ENCODE results near the gene PLCL2. TPM values are rescaled to one million over a fixed set of nuclear protein-coding genes. Genes with fewer than 3 reads are reported as not detected.

PLCL2 gene
- total RNA-seq, 2 donors from 2014 or later: 17.8 to 20.5 TPM

- peak in 1 of 2 donors; percentile 38 for ATAC-seq
- Mint-ChIP-seq H3K27ac (peak overlapping the region in 1 of 2 donors; percentile 46), H3K36me3 (peaks cover 0 to 21% of the 10 kb centered on the region in 2 donors), H3K9me3 (peaks cover 0 to 4% of the 10 kb centered on the region in 2 donors)
- DNase-seq (ENCODE audit: low spot score in 2 of 2): no peak
Observed at GRCh38 chr3:16900779-16901440, 16.2 kb downstream of the PLCL2 start.

DNA sequence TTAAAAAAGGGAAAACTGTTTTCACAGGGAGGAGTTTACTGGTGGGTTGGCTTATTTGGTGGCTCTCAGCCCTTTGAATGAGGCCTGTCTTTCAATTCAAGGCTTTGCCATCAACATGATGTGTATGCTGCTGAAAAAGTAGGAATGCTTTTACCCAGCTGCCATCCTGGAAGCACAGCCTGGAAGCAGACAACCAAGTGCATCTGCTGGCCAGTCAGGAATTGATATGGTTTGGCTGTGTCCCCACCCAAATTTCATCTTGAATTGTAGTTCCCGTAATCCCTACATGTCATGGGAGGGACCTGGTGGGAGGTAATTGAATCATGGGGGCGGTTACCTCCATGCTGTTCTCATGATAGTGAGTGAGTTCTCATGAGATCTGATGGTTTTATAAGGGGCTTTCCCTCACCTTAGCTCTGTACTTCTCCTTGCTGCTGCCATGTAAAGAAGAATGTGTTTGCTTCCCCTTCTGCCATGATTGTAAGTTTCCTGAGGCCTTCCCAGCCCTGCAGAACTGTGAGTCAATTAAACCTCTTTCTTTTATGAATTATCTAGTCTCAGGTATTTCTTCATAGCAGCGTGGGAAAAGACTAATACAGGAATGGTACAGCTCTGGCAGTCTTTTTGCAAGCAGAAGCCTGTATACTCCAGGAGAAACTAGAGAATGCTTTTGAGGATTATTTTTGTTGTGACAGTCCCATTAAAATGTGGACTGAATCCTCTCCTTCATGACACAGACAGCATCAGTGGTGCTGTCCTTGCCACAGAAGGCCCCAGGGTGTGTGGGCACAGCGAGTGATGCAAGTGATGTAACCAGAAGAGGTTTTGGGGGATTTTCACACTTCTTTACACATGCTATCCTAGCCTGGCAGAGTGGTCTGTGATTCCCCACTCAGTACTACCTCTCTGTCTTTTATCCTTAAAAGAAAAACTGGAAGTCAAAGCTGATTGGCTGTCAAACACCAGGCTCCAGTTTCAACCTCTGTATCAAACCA is 20.0 kb downstream of the PLCL2 start:
- no peak for DNase-seq (ENCODE audit: low spot score in 2 of 2)
- Mint-ChIP-seq H3K27ac (peak overlapping the region; percentile 48 to 91), H3K36me3 (peaks cover 0 to 12% of the 10 kb centered on the region in 2 donors), H3K9me3 (peaks cover 0 to 4% of the 10 kb centered on the region in 2 donors)
- peak; percentile 44 to 74 for ATAC-seq

DNA sequence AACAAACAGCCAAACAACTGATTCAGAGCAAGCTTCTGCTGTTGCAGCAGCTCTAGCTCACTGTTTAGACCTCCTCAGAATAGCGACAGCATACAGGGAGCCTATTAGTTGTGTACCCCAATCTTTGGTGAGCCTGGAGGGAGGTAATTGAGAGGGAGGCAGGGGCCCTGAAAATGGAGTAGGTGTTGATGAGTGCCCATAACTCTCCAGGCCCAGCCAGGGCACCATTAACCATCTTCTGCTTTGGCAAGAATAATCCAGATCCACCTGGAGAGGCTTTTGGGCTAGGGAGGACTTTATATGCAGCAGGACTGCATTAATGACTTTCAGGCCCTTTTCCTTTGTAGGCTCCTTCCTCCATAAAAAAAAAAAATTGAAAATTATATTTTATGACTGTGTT is 20.9 kb downstream of the PLCL2 start:
- Mint-ChIP-seq H3K27ac (no peak overlapping the region), H3K36me3 (peaks cover 0 to 12% of the 10 kb centered on the region in 2 donors), H3K9me3 (peaks cover 0 to 4% of the 10 kb centered on the region in 2 donors)
- no peak for DNase-seq (ENCODE audit: low spot score in 2 of 2)
- ATAC-seq: no peak

- Mint-ChIP-seq H3K27ac (peak overlapping the region in 1 of 2 donors; percentile 47), H3K9me3 (peaks cover 0 to 4% of the 10 kb centered on the region in 2 donors), H3K36me3 (peaks cover 0 to 12% of the 10 kb centered on the region in 2 donors)
- ATAC-seq (no peak), DNase-seq (ENCODE audit: low spot score in 2 of 2) (no peak)
Observed at GRCh38 chr3:16906682-16907081, 21.9 kb downstream of the PLCL2 start.

GRCh38 chr3:16907243-16907642 is 22.5 kb downstream of the PLCL2 start:
- ATAC-seq (peak; percentile 62 to 65), DNase-seq (ENCODE audit: low spot score in 2 of 2) (no peak)
- H3K27ac Mint-ChIP-seq: peak overlapping the region in 1 of 2 donors; percentile 47
- H3K9me3 Mint-ChIP-seq: peaks cover 0 to 4% of the 10 kb centered on the region in 2 donors
- H3K36me3 Mint-ChIP-seq: peaks cover 0 to 12% of the 10 kb centered on the region in 2 donors

DNA sequence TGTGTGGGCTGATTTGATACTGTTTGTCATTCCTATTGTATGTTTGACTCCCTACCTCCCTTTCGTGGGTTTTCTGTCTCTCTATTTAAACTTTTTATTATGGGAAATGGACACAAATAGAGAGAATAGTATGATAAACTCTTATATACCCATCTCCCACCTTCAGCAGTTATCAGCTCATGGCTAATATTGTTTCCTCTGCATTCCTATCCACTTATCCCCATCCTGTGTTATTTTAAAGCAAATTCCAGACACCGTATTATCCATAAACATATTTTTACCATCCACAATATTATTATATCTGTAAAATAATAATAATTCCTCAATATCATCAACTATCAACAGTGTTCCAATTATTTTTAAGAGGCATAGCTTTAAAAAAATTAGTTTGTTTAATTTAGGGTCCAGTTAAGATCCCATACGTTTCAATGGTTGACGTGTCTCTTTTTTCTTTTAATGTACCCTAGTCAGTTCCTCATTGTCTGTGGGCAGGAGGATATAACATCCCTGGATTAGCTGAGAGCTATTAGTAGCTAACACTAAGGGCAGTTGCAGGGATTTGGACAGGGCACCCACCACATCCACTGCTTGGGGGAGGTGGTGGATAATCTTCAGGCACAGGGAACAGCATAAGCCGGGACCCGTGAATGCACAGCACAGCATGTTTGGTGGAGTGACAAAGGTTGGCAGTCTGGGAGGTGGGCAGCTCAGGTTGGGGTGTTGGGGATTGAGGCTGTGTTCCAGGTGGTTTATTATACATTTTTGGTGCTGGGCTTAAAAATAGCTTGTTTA is 23.5 kb downstream of the PLCL2 start:
- ATAC-seq (no peak), DNase-seq (ENCODE audit: low spot score in 2 of 2) (no peak)
- Mint-ChIP-seq H3K36me3 (peaks cover 0 to 12% of the 10 kb centered on the region in 2 donors), H3K9me3 (peaks cover 0 to 4% of the 10 kb centered on the region in 2 donors), H3K27ac (no peak overlapping the region)

- H3K36me3 Mint-ChIP-seq: peaks cover 0 to 11% of the 10 kb centered on the region in 2 donors
- DNase-seq (ENCODE audit: low spot score in 2 of 2) (no peak), ATAC-seq (no peak)
- H3K27ac Mint-ChIP-seq: no peak overlapping the region
- peaks cover 0 to 4% of the 10 kb centered on the region in 2 donors for H3K9me3 Mint-ChIP-seq
Observed at GRCh38 chr3:16908896-16909295, 24.1 kb downstream of the PLCL2 start.

- H3K9me3 Mint-ChIP-seq: no peaks in the 10 kb centered on the region
- peaks cover 0 to 2% of the 10 kb centered on the region in 2 donors for H3K36me3 Mint-ChIP-seq
- DNase-seq (ENCODE audit: low spot score in 2 of 2) (no peak), ATAC-seq (no peak)
- H3K27ac Mint-ChIP-seq: no peak overlapping the region
Observed at GRCh38 chr3:16909802-16910201, 25.0 kb downstream of the PLCL2 start.

DNA sequence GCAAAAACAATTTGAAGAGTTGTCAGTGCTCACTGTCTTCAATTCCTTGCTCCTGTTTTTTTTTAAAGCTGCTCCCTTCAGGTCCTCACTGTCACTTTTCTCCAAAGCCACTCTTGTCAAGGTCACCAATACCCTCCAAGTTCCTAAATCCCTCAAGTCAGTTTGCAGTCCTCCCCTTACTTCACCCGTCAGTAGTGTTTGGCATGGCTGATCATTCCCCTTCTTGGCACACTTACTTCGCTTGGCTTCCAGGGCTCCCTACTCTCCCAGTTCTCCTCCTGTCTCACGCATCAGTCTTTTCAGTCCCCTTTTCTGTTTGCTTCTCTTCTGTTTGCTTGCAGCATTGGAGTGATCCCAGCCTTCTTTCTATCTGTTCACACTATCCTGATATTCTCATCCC is 25.5 kb downstream of the PLCL2 start:
- Mint-ChIP-seq H3K36me3 (no peaks in the 10 kb centered on the region), H3K27ac (no peak overlapping the region), H3K9me3 (no peaks in the 10 kb centered on the region)
- ATAC-seq (no peak), DNase-seq (ENCODE audit: low spot score in 2 of 2) (no peak)

DNA sequence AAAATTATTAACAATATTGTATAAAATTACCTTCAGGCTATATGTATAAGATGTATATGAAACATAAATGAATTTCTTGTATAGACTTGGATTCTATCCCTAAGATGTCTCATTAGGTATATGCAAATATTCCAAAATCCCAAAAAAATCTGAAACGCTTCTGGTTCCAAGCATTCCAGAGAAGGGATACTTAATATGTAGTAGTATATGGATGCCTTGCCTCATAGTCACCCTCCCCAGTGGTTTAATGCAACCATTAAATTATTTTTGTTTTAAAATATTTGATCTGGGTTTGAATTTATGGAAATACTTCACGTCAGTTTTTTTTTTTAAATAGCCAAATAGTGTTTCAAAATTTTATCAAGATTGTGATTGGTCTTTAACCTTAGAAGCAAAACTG is 27.2 kb downstream of the PLCL2 start:
- no peaks in the 10 kb centered on the region for H3K36me3 Mint-ChIP-seq
- no peaks in the 10 kb centered on the region for H3K9me3 Mint-ChIP-seq
- H3K27ac Mint-ChIP-seq: no peak overlapping the region
- ATAC-seq (no peak), DNase-seq (ENCODE audit: low spot score in 2 of 2) (no peak)

- Mint-ChIP-seq H3K36me3 (no peaks in the 10 kb centered on the region), H3K9me3 (no peaks in the 10 kb centered on the region), H3K27ac (peak overlapping the region in 1 of 2 donors; percentile 75)
- peak; percentile 62 to 79 for ATAC-seq
- no peak for DNase-seq (ENCODE audit: low spot score in 2 of 2)
Observed at GRCh38 chr3:16912400-16913263, 27.9 kb downstream of the PLCL2 start.

DNA sequence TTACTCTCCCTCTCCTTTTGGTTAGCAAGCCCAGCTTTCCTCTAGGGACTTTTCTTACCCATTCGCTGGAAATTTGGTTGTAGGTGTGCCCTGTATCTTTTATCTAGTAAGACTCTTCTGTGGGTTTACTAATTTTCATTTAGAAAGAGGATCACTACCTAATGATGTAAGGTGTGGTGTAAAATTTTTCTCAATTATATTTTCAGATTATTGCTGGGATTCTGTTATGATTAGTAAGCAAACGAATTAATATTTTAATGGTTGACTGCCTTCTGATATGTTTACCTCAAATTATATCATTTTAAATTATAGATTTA is 28.5 kb downstream of the PLCL2 start:
- H3K27ac Mint-ChIP-seq: peak overlapping the region in 1 of 2 donors; percentile 75
- H3K36me3 Mint-ChIP-seq: no peaks in the 10 kb centered on the region
- DNase-seq (ENCODE audit: low spot score in 2 of 2): no peak
- no peak for ATAC-seq
- no peaks in the 10 kb centered on the region for H3K9me3 Mint-ChIP-seq

DNA sequence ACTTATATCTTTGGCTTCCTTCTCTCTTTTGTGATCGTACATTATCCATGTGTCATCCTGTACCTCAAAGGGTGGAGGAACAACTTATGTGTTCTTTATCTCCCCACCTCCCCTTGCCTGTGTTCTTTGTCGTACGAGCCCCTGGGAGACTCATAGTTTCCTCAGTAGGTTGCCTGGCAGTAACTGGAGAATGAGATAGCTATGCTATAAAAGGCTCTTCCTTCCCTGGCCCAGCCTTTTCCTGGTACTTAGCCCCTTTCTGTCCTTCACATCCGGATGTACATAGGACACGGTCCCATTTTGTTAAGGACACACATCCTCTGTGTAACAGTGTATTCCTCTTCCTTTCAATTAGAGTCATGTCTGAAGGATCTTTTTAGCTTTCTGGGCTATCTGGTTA is 32.1 kb downstream of the PLCL2 start:
- peak overlapping the region; percentile 84 to 87 for H3K27ac Mint-ChIP-seq
- no peaks in the 10 kb centered on the region for H3K36me3 Mint-ChIP-seq
- ATAC-seq (peak; percentile 48 to 71), DNase-seq (ENCODE audit: low spot score in 2 of 2) (no peak)
- H3K9me3 Mint-ChIP-seq: no peaks in the 10 kb centered on the region

GRCh38 chr3:16917256-16917935 is 32.6 kb downstream of the PLCL2 start:
- peak overlapping the region; percentile 84 to 87 for H3K27ac Mint-ChIP-seq
- ATAC-seq (peak; percentile 85 to 90), DNase-seq (ENCODE audit: low spot score in 2 of 2) (no peak)
- H3K9me3 Mint-ChIP-seq: no peaks in the 10 kb centered on the region
- no peaks in the 10 kb centered on the region for H3K36me3 Mint-ChIP-seq

GRCh38 chr3:16917980-16918682 is 33.4 kb downstream of the PLCL2 start:
- Mint-ChIP-seq H3K9me3 (no peaks in the 10 kb centered on the region), H3K27ac (peak overlapping the region in 1 of 2 donors; percentile 84), H3K36me3 (no peaks in the 10 kb centered on the region)
- ATAC-seq: peak; percentile 11 to 17
- DNase-seq (ENCODE audit: low spot score in 2 of 2): no peak

All from activated naive CD4-positive, alpha-beta T cell treated with anti-CD3 and anti-CD28 coated beads, Interleukin-2, amount 50 U/mL, for 72 hours (primary cell).